Measurements from ENCODE around the gene ELMOD1. TPM values are rescaled to one million over a fixed set of nuclear protein-coding genes. Genes with fewer than 3 reads are reported as not detected.

Gene ELMOD1
- total and polyA plus RNA-seq, 9 donors: 0.17 to 0.69 (median 0.24) TPM; not detected in 3

- TF ChIP-seq CTCF (IDR thresholded peaks at IDR 0.05) (no peak), POLR2A (IDR thresholded peaks at IDR 0.05) (no peak), EP300 (IDR thresholded peaks at IDR 0.05) (no peak)
- H3K27me3 ChIP-seq: no peaks in the 10 kb centered on the region
- H3K27ac ChIP-seq: no peak overlapping the region
- DNase-seq: no peak
- no peaks in the 10 kb centered on the region for H3K9me3 ChIP-seq
- H3K36me3 ChIP-seq: no peaks in the 10 kb centered on the region
- no peaks in the 10 kb centered on the region for H3K4me1 ChIP-seq (ENCODE audit: insufficient read depth)
- WGBS, 3 donors: 57 to 75% (median 61%) methylated on average over 4 of the region's 4 CpGs
- intact Hi-C loops (cut with DNase I): no loop called here
- H3K4me3 ChIP-seq: no peak overlapping the region
Observed at GRCh38 chr11:107655602-107656001, 64.7 kb downstream of the ELMOD1 start.

DNA sequence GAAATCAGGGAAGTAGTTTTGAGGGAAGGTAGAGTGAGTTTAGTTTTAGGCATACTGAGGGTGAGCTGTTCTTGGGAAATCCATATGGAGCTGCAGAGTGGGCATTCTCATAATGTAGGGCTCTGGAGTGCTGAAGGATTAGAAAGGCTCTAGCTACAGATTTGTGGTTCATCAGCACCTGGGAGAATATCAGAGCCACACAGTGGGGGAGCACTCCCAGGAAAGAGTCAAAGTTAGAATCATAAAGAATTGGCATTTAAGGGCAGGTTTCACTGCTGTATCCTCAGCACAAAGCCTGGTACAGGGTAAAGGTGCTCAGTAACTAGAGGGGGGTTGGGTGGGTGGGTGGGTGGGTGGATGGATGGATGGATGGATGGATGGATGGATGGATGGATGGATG lies 68.4 kb downstream of the ELMOD1 start:
- no peaks in the 10 kb centered on the region for H3K4me1 ChIP-seq (ENCODE audit: insufficient read depth)
- no peak overlapping the region for H3K4me3 ChIP-seq
- no peaks in the 10 kb centered on the region for H3K9me3 ChIP-seq
- intact Hi-C loops (cut with DNase I): no loop called here
- H3K27me3 ChIP-seq: no peaks in the 10 kb centered on the region
- TF ChIP-seq POLR2A (IDR thresholded peaks at IDR 0.05) (no peak), EP300 (IDR thresholded peaks at IDR 0.05) (no peak), CTCF (IDR thresholded peaks at IDR 0.05) (no peak)
- no peak for DNase-seq
- H3K27ac ChIP-seq: no peak overlapping the region
- H3K36me3 ChIP-seq: no peaks in the 10 kb centered on the region

- H3K4me3 ChIP-seq: no peak overlapping the region
- no peak for DNase-seq
- no peaks in the 10 kb centered on the region for H3K4me1 ChIP-seq (ENCODE audit: insufficient read depth)
- no peaks in the 10 kb centered on the region for H3K9me3 ChIP-seq
- TF ChIP-seq POLR2A (IDR thresholded peaks at IDR 0.05) (no peak), CTCF (IDR thresholded peaks at IDR 0.05) (no peak), EP300 (IDR thresholded peaks at IDR 0.05) (no peak)
- no peaks in the 10 kb centered on the region for H3K27me3 ChIP-seq
- intact Hi-C loops (cut with DNase I): no loop called here
- no peaks in the 10 kb centered on the region for H3K36me3 ChIP-seq
- no peak overlapping the region for H3K27ac ChIP-seq
- WGBS, 3 donors: 83 to 91% (median 84%) methylated on average over 3 of the region's 3 CpGs
Observed at GRCh38 chr11:107660066-107660465, 69.1 kb downstream of the ELMOD1 start.

DNA sequence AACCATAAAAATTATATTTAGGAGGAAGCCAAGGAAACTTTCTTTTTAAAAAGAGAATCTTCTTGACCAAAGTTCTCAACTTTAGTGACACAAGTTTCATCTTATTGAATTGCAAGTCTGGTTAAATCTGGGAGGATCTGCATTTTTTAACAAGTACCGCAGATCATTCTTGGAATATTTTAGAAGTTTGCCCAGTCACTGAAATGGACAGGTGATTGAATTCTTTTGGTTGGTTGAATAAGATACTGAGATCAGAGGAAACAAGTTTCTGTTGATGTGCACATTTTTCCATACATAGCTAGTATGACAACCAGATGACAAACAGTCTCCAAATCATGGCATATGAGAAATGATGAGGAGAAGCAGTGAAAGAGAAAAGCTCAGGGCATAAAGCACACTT lies 70.7 kb downstream of the ELMOD1 start:
- Histone ChIP-seq H3K4me3 (no peak overlapping the region), H3K4me1 (ENCODE audit: insufficient read depth) (no peaks in the 10 kb centered on the region), H3K36me3 (no peaks in the 10 kb centered on the region), H3K9me3 (no peaks in the 10 kb centered on the region), H3K27ac (no peak overlapping the region), H3K27me3 (no peaks in the 10 kb centered on the region)
- 76 to 93% (median 81%) methylated on average over 1 of the region's 1 CpG for WGBS, 3 donors
- intact Hi-C loops (cut with DNase I): no loop called here
- TF ChIP-seq POLR2A (IDR thresholded peaks at IDR 0.05) (no peak), EP300 (IDR thresholded peaks at IDR 0.05) (no peak), CTCF (IDR thresholded peaks at IDR 0.05) (no peak)
- DNase-seq: no peak

DNA sequence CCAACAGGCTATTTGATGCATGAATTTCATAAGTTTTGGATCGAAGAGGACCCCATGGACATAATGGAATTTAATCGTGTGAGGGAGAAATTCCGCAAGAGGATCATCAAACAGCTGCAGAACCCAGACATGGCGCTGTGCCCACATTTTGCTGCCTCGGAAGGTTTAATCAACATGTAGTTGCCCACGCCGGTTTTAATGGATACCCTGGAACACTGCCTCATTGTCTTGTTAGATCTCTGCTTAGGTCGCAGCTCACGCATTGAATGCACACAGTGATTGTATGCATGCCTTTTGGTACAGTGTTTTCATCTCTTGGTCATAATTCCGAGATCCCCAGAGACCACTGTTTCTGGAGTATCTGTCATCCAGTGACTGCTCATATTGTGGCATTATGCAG lies 74.1 kb downstream of the ELMOD1 start:
- intact Hi-C loops (cut with DNase I): no loop called here
- Histone ChIP-seq H3K27ac (no peak overlapping the region), H3K4me3 (no peak overlapping the region), H3K9me3 (no peaks in the 10 kb centered on the region), H3K36me3 (no peaks in the 10 kb centered on the region), H3K27me3 (no peaks in the 10 kb centered on the region), H3K4me1 (ENCODE audit: insufficient read depth) (no peaks in the 10 kb centered on the region)
- TF ChIP-seq EP300 (IDR thresholded peaks at IDR 0.05): no peak
- TF ChIP-seq POLR2A (IDR thresholded peaks at IDR 0.05): no peak
- TF ChIP-seq CTCF (IDR thresholded peaks at IDR 0.05): no peak
- 64 to 77% (median 65%) methylated on average over 10 of the region's 10 CpGs for WGBS, 3 donors
- no peak for DNase-seq

Measured in ovary (tissue), 9 donors.